ENCODE results near the gene PPM1E.

PPM1E gene

GRCh38 chr17:59018019-59018418 lies 262.4 kb downstream of the PPM1E start:
- TF ChIP-seq EZH2phosphoT487 (IDR thresholded peaks at IDR 0.05; ENCODE audit: borderline replicate concordance) (no peak), CTCF (conservative IDR thresholded peaks at IDR 0.05; ENCODE audit: low read length) (no peak)
- H4K20me1 ChIP-seq (ENCODE audit: insufficient read depth, low read length, poor library complexity, severe bottlenecking), result no peaks in the 10 kb centered on the region
- no peak overlapping the region for H2AFZ ChIP-seq (ENCODE audit: low read length)
- no peaks in the 10 kb centered on the region for H3K9me3 ChIP-seq (ENCODE audit: insufficient read depth, low read depth, low read length)
- no peaks in the 10 kb centered on the region for H3K79me2 ChIP-seq (ENCODE audit: insufficient read depth, low read length)
- H3K4me2 ChIP-seq (ENCODE audit: low read depth, low read length, poor library complexity, severe bottlenecking), result no peak overlapping the region
- H3K9me2 ChIP-seq (replicated peaks; ENCODE audit: low read depth, low read length), result no peaks in the 10 kb centered on the region
- H3K27me3 ChIP-seq (ENCODE audit: insufficient read depth, low read length, poor library complexity, severe bottlenecking), result no peaks in the 10 kb centered on the region
- H3K4me1 ChIP-seq (ENCODE audit: insufficient read depth, low read length, poor library complexity, severe bottlenecking), result no peaks in the 10 kb centered on the region
- peaks cover 28% of the 10 kb centered on the region; the same call in 1 of the 2 replicates for H3K36me3 ChIP-seq (ENCODE audit: insufficient read depth, low read length)
- no peaks in the 10 kb centered on the region; the same call in 1 of the 2 replicates for H3F3A ChIP-seq (ENCODE audit: low read depth)
- no peak overlapping the region for H3K4me3 ChIP-seq (ENCODE audit: low read length, poor library complexity, severe bottlenecking)
- no peak overlapping the region for H3K9ac ChIP-seq (ENCODE audit: low read depth, low read length, poor library complexity, severe bottlenecking)

GRCh38 chr17:59024916-59025315 lies 269.3 kb downstream of the PPM1E start:
- no peak overlapping the region for H3K9ac ChIP-seq (ENCODE audit: low read depth, low read length, poor library complexity, severe bottlenecking)
- no peaks in the 10 kb centered on the region for H3K27me3 ChIP-seq (ENCODE audit: insufficient read depth, low read length, poor library complexity, severe bottlenecking)
- H3K79me2 ChIP-seq (ENCODE audit: insufficient read depth, low read length), result no peaks in the 10 kb centered on the region
- H2AFZ ChIP-seq (ENCODE audit: low read length), result no peak overlapping the region
- no peaks in the 10 kb centered on the region for H4K20me1 ChIP-seq (ENCODE audit: insufficient read depth, low read length, poor library complexity, severe bottlenecking)
- H3K4me2 ChIP-seq (ENCODE audit: low read depth, low read length, poor library complexity, severe bottlenecking), result no peak overlapping the region
- no peaks in the 10 kb centered on the region for H3K9me2 ChIP-seq (replicated peaks; ENCODE audit: low read depth, low read length)
- H3F3A ChIP-seq (ENCODE audit: low read depth), result no peaks in the 10 kb centered on the region; the same call in 1 of the 2 replicates
- no peak overlapping the region for H3K4me3 ChIP-seq (ENCODE audit: low read length, poor library complexity, severe bottlenecking)
- no peaks in the 10 kb centered on the region for H3K4me1 ChIP-seq (ENCODE audit: insufficient read depth, low read length, poor library complexity, severe bottlenecking)
- H3K36me3 ChIP-seq (ENCODE audit: insufficient read depth, low read length), result peaks cover 22% of the 10 kb centered on the region; the same call in 1 of the 2 replicates
- no peaks in the 10 kb centered on the region for H3K9me3 ChIP-seq (ENCODE audit: insufficient read depth, low read depth, low read length)
- no peak for TF ChIP-seq EZH2phosphoT487 (IDR thresholded peaks at IDR 0.05; ENCODE audit: borderline replicate concordance)
- no peak for TF ChIP-seq CTCF (conservative IDR thresholded peaks at IDR 0.05; ENCODE audit: low read length)

GRCh38 chr17:59026176-59026939 lies 270.7 kb downstream of the PPM1E start:
- Histone ChIP-seq H3K79me2 (ENCODE audit: insufficient read depth, low read length) (no peaks in the 10 kb centered on the region), H3K4me2 (ENCODE audit: low read depth, low read length, poor library complexity, severe bottlenecking) (no peak overlapping the region), H3K9me3 (ENCODE audit: insufficient read depth, low read depth, low read length) (no peaks in the 10 kb centered on the region), H2AFZ (ENCODE audit: low read length) (no peak overlapping the region), H3K27me3 (ENCODE audit: insufficient read depth, low read length, poor library complexity, severe bottlenecking) (no peaks in the 10 kb centered on the region), H3K9me2 (replicated peaks; ENCODE audit: low read depth, low read length) (no peaks in the 10 kb centered on the region), H3K4me3 (ENCODE audit: low read length, poor library complexity, severe bottlenecking) (no peak overlapping the region), H3K36me3 (ENCODE audit: insufficient read depth, low read length) (peaks cover 30% of the 10 kb centered on the region; the same call in 1 of the 2 replicates), H4K20me1 (ENCODE audit: insufficient read depth, low read length, poor library complexity, severe bottlenecking) (no peaks in the 10 kb centered on the region), H3F3A (ENCODE audit: low read depth) (no peaks in the 10 kb centered on the region; the same call in 1 of the 2 replicates), H3K9ac (ENCODE audit: low read depth, low read length, poor library complexity, severe bottlenecking) (no peak overlapping the region), H3K4me1 (ENCODE audit: insufficient read depth, low read length, poor library complexity, severe bottlenecking) (no peaks in the 10 kb centered on the region)
- TF ChIP-seq EZH2phosphoT487 (IDR thresholded peaks at IDR 0.05; ENCODE audit: borderline replicate concordance) (no peak), CTCF (conservative IDR thresholded peaks at IDR 0.05; ENCODE audit: low read length) (no peak)

Measured in Loucy (cell line).